Measurements from ENCODE around the gene EXOC2.
"Not testable (repeated sequence)": the region's sequence is repeated elsewhere in the genome, so short reads cannot be mapped to it uniquely, and the experiment has no call there.

EXOC2 gene

GRCh38 chr6:582370-582769 lies 110.6 kb downstream of the EXOC2 start:
- no peak for DNase-seq

- no peak for DNase-seq
Measured at GRCh38 chr6:579339-579738, 113.6 kb downstream of the EXOC2 start.

- DNase-seq = no peak
Measured at GRCh38 chr6:572596-573265, 120.2 kb downstream of the EXOC2 start.

- DNase-seq = no peak
Measured at GRCh38 chr6:571892-572291, 121.0 kb downstream of the EXOC2 start.

- no peak for DNase-seq
Measured at GRCh38 chr6:570825-571224, 122.1 kb downstream of the EXOC2 start.

- DNase-seq = no peak
Measured at GRCh38 chr6:568954-569523, 123.9 kb downstream of the EXOC2 start.

- DNase-seq = no peak
Measured at GRCh38 chr6:568085-568484, 124.9 kb downstream of the EXOC2 start.

- no peak for DNase-seq
Measured at GRCh38 chr6:563863-564262, 129.1 kb downstream of the EXOC2 start.

GRCh38 chr6:562052-562676 lies 130.8 kb downstream of the EXOC2 start:
- DNase-seq = no peak

- DNase-seq = not testable (repeated sequence)
Measured at GRCh38 chr6:561335-561734, 131.6 kb downstream of the EXOC2 start.

GRCh38 chr6:558959-559358 lies 134.0 kb downstream of the EXOC2 start:
- no peak for DNase-seq

- DNase-seq = no peak
Measured at GRCh38 chr6:558089-558488, 134.8 kb downstream of the EXOC2 start.

- no peak for DNase-seq
Measured at GRCh38 chr6:551829-552350, 141.0 kb downstream of the EXOC2 start.

GRCh38 chr6:551405-551804 lies 141.5 kb downstream of the EXOC2 start:
- no peak for DNase-seq

- no peak for DNase-seq
Measured at GRCh38 chr6:549906-550305, 143.0 kb downstream of the EXOC2 start.

- no peak for DNase-seq
Measured at GRCh38 chr6:548517-548916, 144.4 kb downstream of the EXOC2 start.

- DNase-seq = no peak
Measured at GRCh38 chr6:548091-548490, 144.8 kb downstream of the EXOC2 start.

- DNase-seq = no peak
Measured at GRCh38 chr6:540490-540889, 152.4 kb downstream of the EXOC2 start.

GRCh38 chr6:537114-537513 lies 155.8 kb downstream of the EXOC2 start:
- DNase-seq = no peak

GRCh38 chr6:530425-530824 lies 162.5 kb downstream of the EXOC2 start:
- no peak for DNase-seq

- DNase-seq = no peak
Measured at GRCh38 chr6:528989-529388, 163.9 kb downstream of the EXOC2 start.

GRCh38 chr6:527989-528673 lies 164.8 kb downstream of the EXOC2 start:
- no peak for DNase-seq

- DNase-seq = no peak
Measured at GRCh38 chr6:524803-525202, 168.1 kb downstream of the EXOC2 start.

- DNase-seq = no peak
Measured at GRCh38 chr6:520820-521219, 172.1 kb downstream of the EXOC2 start.
